SK-N-SH (cell line): ENCODE measurements around the gene IGSF9B. TPM values are rescaled to one million over a fixed set of nuclear protein-coding genes. Genes with fewer than 3 reads are reported as not detected.

ENCODE experiments used
- CTCF ChIA-PET: fragments of 300-600, 350-600 bp; formaldehyde crosslinking; extraction: SDS; loops from one replicate; lab custom pipeline; 2021; lab: Yijun Ruan, JAX
- POLR2A ChIA-PET: fragments of 350-600 bp; sonication (Branson Sonifier 250); formaldehyde crosslinking; extraction: SDS; loops from one replicate; lab custom pipeline; 2020; ENCODE audit warnings: antibody characterized with exemption, inconsistent platforms; lab: Yijun Ruan, JAX
- DNase-seq: peaks from one replicate; pipeline ENCODE4 v3.0.0; 2012
- H2AFZ ChIP-seq: fragments of 200-600 bp; sonication (generic); 2 replicates; pipeline ENCODE4 v1.8.1; 2016; ENCODE audit warnings: antibody characterized with exemption, mild to moderate bottlenecking, low read depth
- H3F3A ChIP-seq: fragments of 200-600 bp; sonication (generic); replicated peaks from 2 replicates; pipeline ENCODE3; 2016; ENCODE audit warnings: antibody characterized with exemption, mild to moderate bottlenecking; ENCODE audit not compliant: insufficient read depth
- H3K27ac ChIP-seq, 2 experiments: fragments of 200-500 bp in 1 of 2; fragments of 200-600 bp in 1 of 2; sonication (Bioruptor generic) in 1 of 2; sonication (generic), shearing (Covaris generic) in 1 of 2; 2 replicates each; pipeline versions ENCODE4 v1.5.1 to v1.6.1; 2014 to 2016; ENCODE audit warnings: low read depth in 2 of 2, inconsistent platforms in 1 of 2, low read length in 1 of 2, mild to moderate bottlenecking in 1 of 2, mixed read lengths in 1 of 2
- H3K27me3 ChIP-seq: fragments of 200-600 bp; sonication (generic), shearing (Covaris generic); 2 replicates; pipeline ENCODE4 v1.6.1; 2016; ENCODE audit warnings: mixed run types; ENCODE audit not compliant: insufficient read depth
- H3K36me3 ChIP-seq, 2 experiments: fragments of 200-500 bp in 1 of 2; fragments of 200-600 bp in 1 of 2; sonication (Bioruptor generic) in 1 of 2; sonication (generic) in 1 of 2; replicated peaks in 1 of 2; 2 replicates each; pipeline versions ENCODE3 to v1.5.1; 2014 to 2016; ENCODE audit warnings: low read length in 1 of 2, mild to moderate bottlenecking in 1 of 2; ENCODE audit not compliant: insufficient read depth in 2 of 2, control insufficient read depth in 1 of 2
- H3K4me1 ChIP-seq, 2 experiments: fragments of 200-500 bp in 1 of 2; fragments of 200-600 bp in 1 of 2; sonication (Bioruptor generic) in 1 of 2; sonication (generic), shearing (Covaris generic) in 1 of 2; 2 replicates each; pipeline versions ENCODE4 v1.5.1 to v1.6.1; 2014 to 2016; ENCODE audit warnings: low read depth in 1 of 2, low read length in 1 of 2, mixed run types in 1 of 2; ENCODE audit not compliant: insufficient read depth in 2 of 2, control insufficient read depth in 1 of 2
- H3K4me2 ChIP-seq: fragments of 200-600 bp; sonication (generic), shearing (Covaris generic); 2 replicates; pipeline ENCODE4 v1.6.1; 2017; ENCODE audit warnings: mixed run types
- H3K4me3 ChIP-seq, 2 experiments: fragments of 200-500 bp in 1 of 2; fragments of 200-600 bp in 1 of 2; sonication (Bioruptor generic) in 1 of 2; sonication (generic), shearing (Covaris generic) in 1 of 2; 2 replicates each; pipeline versions ENCODE4 v1.5.1 to v1.8.1; 2014 to 2016; ENCODE audit warnings: low read depth in 2 of 2, inconsistent platforms in 1 of 2, low read length in 1 of 2, mild to moderate bottlenecking in 1 of 2, mixed read lengths in 1 of 2, moderate library complexity in 1 of 2
- H3K79me2 ChIP-seq: fragments of 200-600 bp; sonication (generic); 2 replicates; pipeline ENCODE4 v1.8.1; 2017; ENCODE audit warnings: mild to moderate bottlenecking; ENCODE audit not compliant: insufficient read depth
- H3K9ac ChIP-seq: fragments of 200-600 bp; sonication (generic); 2 replicates; pipeline ENCODE4 v1.6.1; 2017; ENCODE audit warnings: mixed run types
- H3K9me2 ChIP-seq: fragments of 200-600 bp; sonication (generic); 2 replicates; pipeline ENCODE4 v1.6.1; 2017; ENCODE audit warnings: mixed run types
- H3K9me3 ChIP-seq: fragments of 200-600 bp; sonication (generic); 2 replicates; pipeline ENCODE4 v1.6.1; 2017; ENCODE audit warnings: mixed run types, mild to moderate bottlenecking, moderate library complexity
- H4K20me1 ChIP-seq: fragments of 200-600 bp; sonication (generic); 2 replicates; pipeline ENCODE4 v1.6.1; 2017; ENCODE audit warnings: mild to moderate bottlenecking, mixed run types; ENCODE audit not compliant: insufficient read depth
- ELF1 ChIP-seq: IDR thresholded peaks from 2 replicates; pipeline ENCODE4 v1.4.0; 2012
- FOSL2 ChIP-seq: IDR thresholded peaks from 2 replicates; pipeline ENCODE4 v1.4.0; 2012; ENCODE audit warnings: low read depth, mild to moderate bottlenecking, moderate library complexity, borderline replicate concordance
- FOXJ3 ChIP-seq: sonication (generic); formaldehyde crosslinking; IDR thresholded peaks from 2 replicates; pipeline ENCODE4 v1.5.1; 2020; ENCODE audit warnings: mild to moderate bottlenecking, missing genetic modification reagents
- FOXM1 ChIP-seq: IDR thresholded peaks from 2 replicates; pipeline ENCODE4 v1.4.0; 2012; ENCODE audit warnings: low read depth, mild to moderate bottlenecking
- JUND ChIP-seq: IDR thresholded peaks from 2 replicates; pipeline ENCODE4 v1.4.0; 2012
- MAX ChIP-seq: IDR thresholded peaks from 2 replicates; pipeline ENCODE4 v1.4.0; 2012; ENCODE audit warnings: low read depth
- MEF2A ChIP-seq: IDR thresholded peaks from 2 replicates; pipeline ENCODE4 v1.4.0; 2012; ENCODE audit warnings: low read depth, borderline replicate concordance
- NFIC ChIP-seq: IDR thresholded peaks from 2 replicates; pipeline ENCODE4 v1.4.0; 2012; ENCODE audit warnings: borderline replicate concordance
- NRF1 ChIP-seq: IDR thresholded peaks from 2 replicates; pipeline ENCODE4 v1.6.1; 2012; ENCODE audit warnings: low read depth, mild to moderate bottlenecking, low read length
- RAD21 ChIP-seq: IDR thresholded peaks from 2 replicates; pipeline ENCODE4 v1.6.1; 2012; ENCODE audit warnings: mild to moderate bottlenecking, low read length
- RCOR1 ChIP-seq: fragments of 150-350 bp; IDR thresholded peaks from 2 replicates; pipeline ENCODE4 v1.6.1; 2017; ENCODE audit warnings: antibody characterized with exemption, low read length
- RFX5 ChIP-seq: IDR thresholded peaks from 2 replicates; pipeline ENCODE4 v1.6.1; 2012; ENCODE audit warnings: mild to moderate bottlenecking, improper control_type of control experiment, low read length
- RXRA ChIP-seq: IDR thresholded peaks from 2 replicates; pipeline ENCODE4 v1.4.0; 2012; ENCODE audit warnings: low read depth, mild to moderate bottlenecking, borderline replicate concordance
- TAF1 ChIP-seq: IDR thresholded peaks from 2 replicates; pipeline ENCODE4 v1.6.1; 2012; ENCODE audit warnings: low read depth, mild to moderate bottlenecking, low read length, moderate library complexity, borderline replicate concordance
- TEAD4 ChIP-seq: IDR thresholded peaks from 2 replicates; pipeline ENCODE4 v1.4.0; 2012; ENCODE audit warnings: mild to moderate bottlenecking, borderline replicate concordance; ENCODE audit not compliant: insufficient read depth
- USF1 ChIP-seq: IDR thresholded peaks from 2 replicates; pipeline ENCODE4 v1.4.0; 2012; ENCODE audit warnings: low read depth, borderline replicate concordance
- YY1 ChIP-seq: IDR thresholded peaks from 2 replicates; pipeline ENCODE4 v1.4.0; 2012; ENCODE audit warnings: low read depth, mild to moderate bottlenecking
- WGBS: methylation state at CpG from one replicate; pipeline ENCODE4 v1.1.6; 2017; ENCODE audit warnings: low lambda C conversion rate; 5-methylcytosine and 5-hydroxymethylcytosine counted together
- polyA plus RNA-seq, 3 experiments: library from polyadenylated mRNA; depleted of rRNA; stranded (reverse); fragments of >200 nt; gene quantifications; 2 replicates each; pipeline ENCODE4 v1.2.3, GENCODE V29; 2012
- TF ChIP-seq, protein P1 (sequence below): IDR thresholded peaks from 2 replicates; pipeline ENCODE4 v1.4.0; 2012; ENCODE audit warnings: low read depth, borderline replicate concordance

Gene IGSF9B
- polyA plus RNA-seq, 1 of the 3 experiments (the other 2 are of a cell fraction) = 0.41 TPM

DNA sequence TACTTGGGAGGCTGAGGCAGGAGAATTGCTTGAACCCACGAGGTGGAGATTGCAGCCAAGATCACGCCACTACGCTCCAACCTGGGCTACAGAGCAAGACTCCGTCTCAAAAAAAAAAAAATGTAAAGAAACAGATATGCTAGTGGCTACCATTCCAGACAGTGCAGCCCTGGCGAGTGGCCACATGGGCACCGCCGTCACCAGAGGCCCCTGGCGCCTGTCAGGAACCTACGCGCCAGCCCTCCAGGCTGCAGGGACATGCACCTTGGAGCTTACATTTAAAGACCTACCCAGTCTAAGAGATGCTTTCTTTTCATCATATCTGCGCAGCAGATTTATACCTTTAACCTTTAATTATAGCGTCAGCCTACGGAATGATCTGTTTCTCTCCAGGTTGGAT, 37.2 kb upstream of the IGSF9B start:
- no peak overlapping the region for H3K4me2 ChIP-seq
- peaks cover 0 to 13% of the 10 kb centered on the region in 2 experiments; a peak in 1 of 4 replicates for H3K4me1 ChIP-seq
- 72% methylated on average over 11 of the region's 13 CpGs for WGBS
- TF ChIP-seq, protein P1, sequence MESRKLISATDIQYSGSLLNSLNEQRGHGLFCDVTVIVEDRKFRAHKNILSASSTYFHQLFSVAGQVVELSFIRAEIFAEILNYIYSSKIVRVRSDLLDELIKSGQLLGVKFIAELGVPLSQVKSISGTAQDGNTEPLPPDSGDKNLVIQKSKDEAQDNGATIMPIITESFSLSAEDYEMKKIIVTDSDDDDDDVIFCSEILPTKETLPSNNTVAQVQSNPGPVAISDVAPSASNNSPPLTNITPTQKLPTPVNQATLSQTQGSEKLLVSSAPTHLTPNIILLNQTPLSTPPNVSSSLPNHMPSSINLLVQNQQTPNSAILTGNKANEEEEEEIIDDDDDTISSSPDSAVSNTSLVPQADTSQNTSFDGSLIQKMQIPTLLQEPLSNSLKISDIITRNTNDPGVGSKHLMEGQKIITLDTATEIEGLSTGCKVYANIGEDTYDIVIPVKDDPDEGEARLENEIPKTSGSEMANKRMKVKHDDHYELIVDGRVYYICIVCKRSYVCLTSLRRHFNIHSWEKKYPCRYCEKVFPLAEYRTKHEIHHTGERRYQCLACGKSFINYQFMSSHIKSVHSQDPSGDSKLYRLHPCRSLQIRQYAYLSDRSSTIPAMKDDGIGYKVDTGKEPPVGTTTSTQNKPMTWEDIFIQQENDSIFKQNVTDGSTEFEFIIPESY = no peak
- no peak for TF ChIP-seq RCOR1
- TF ChIP-seq YY1 = no peak
- TF ChIP-seq RXRA = no peak
- TF ChIP-seq TEAD4 = no peak
- no peak for TF ChIP-seq ELF1
- TF ChIP-seq FOXM1 = no peak
- no peak for TF ChIP-seq RFX5
- H3K4me3 ChIP-seq = no peak overlapping the region
- H2AFZ ChIP-seq = no peak overlapping the region
- POLR2A ChIA-PET = no interaction called here
- CTCF ChIA-PET = interaction anchor here (0.9 to 1.4 kb wide), 3 partner anchors 17 to 40 kb away, joined by 3 to 5 read pairs (median 3); no protein-coding TSS in a partner anchor
- H4K20me1 ChIP-seq = no peaks in the 10 kb centered on the region
- no peak overlapping the region for H3K27ac ChIP-seq
- no peaks in the 10 kb centered on the region for H3F3A ChIP-seq
- no peaks in the 10 kb centered on the region for H3K9me3 ChIP-seq
- no peaks in the 10 kb centered on the region for H3K79me2 ChIP-seq
- H3K27me3 ChIP-seq = no peaks in the 10 kb centered on the region; the same call in 1 of the 2 replicates
- no peaks in the 10 kb centered on the region for H3K36me3 ChIP-seq
- DNase-seq = no peak
- no peaks in the 10 kb centered on the region for H3K9me2 ChIP-seq
- no peak overlapping the region for H3K9ac ChIP-seq

DNA sequence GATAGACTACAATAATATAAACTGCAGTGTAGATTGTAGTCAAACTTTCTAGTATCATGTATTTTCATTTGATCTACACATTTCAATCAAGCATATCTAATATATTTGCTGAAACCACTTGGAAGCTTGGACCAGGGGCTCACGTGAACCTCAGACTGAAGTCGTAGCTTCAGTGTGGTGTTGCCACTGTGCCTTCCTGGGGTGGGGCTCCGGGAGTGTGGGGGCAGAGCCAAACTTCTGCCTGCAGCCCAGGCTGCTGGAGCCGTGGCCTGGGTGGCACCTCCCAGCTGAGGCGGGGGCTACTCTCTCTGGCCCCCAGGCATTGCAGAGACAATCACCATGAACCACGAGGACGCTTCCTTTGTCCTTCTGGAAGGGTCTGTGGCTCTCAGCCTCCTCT, 36.3 kb upstream of the IGSF9B start:
- WGBS = 54% methylated on average over 3 of the region's 7 CpGs
- Histone ChIP-seq H3K4me2 (no peak overlapping the region), H3K9ac (no peak overlapping the region), H3K4me3 (no peak overlapping the region), H3K27ac (no peak overlapping the region), H3K4me1 (peaks cover 0 to 20% of the 10 kb centered on the region in 2 experiments; a peak in 1 of 4 replicates), H3K27me3 (no peaks in the 10 kb centered on the region; the same call in 1 of the 2 replicates), H3K79me2 (no peaks in the 10 kb centered on the region), H3K9me3 (no peaks in the 10 kb centered on the region), H3K36me3 (no peaks in the 10 kb centered on the region), H4K20me1 (no peaks in the 10 kb centered on the region), H3F3A (no peaks in the 10 kb centered on the region), H2AFZ (no peak overlapping the region), H3K9me2 (no peaks in the 10 kb centered on the region)
- no peak for DNase-seq
- TF ChIP-seq MEF2A (no peak), JUND (no peak), ELF1 (no peak), TEAD4 (no peak), USF1 (no peak), FOXM1 (no peak), TAF1 (no peak), MAX (no peak), FOXJ3 (CRISPR knock-in tag) (no peak), RXRA (no peak), NRF1 (no peak), FOSL2 (no peak), NFIC (no peak), RAD21 (no peak)
- CTCF ChIA-PET = interaction anchor here (1.4 kb wide), 1 partner anchor 39 kb away, joined by 5 read pairs; no protein-coding TSS in a partner anchor
- POLR2A ChIA-PET = no interaction called here
